ENCODE measurements around the gene SPOP.

SPOP gene

DNA sequence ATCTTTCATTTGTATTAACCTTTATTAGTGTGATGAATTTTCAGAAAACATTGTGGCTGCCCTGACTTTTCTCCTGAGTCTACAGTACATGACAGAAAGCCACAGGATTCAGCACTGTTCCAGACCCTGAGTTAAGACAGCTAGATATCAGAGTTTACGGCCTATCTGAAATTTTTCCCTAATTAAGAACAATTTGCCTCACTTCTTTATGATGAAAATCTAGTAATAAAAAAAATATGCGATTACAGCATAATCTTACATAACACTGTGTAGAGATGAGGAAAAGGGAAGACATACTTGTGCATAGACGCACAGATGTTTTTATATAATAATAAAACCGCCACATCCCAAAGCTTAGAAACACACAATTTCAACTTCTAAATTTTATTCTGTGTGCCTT lies 7.3 kb downstream of the SPOP start:
- no peak for TF ChIP-seq ZFX (IDR thresholded peaks at IDR 0.05; ENCODE audit: borderline replicate concordance)
- no peak for TF ChIP-seq CTCF (IDR thresholded peaks at IDR 0.05)
- no peak overlapping the region for H3K27ac ChIP-seq

GRCh38 chr17:49670002-49670401 lies 7.9 kb downstream of the SPOP start:
- no peak overlapping the region for H3K27ac ChIP-seq
- no peak for TF ChIP-seq CTCF (IDR thresholded peaks at IDR 0.05)
- no peak for TF ChIP-seq ZFX (IDR thresholded peaks at IDR 0.05; ENCODE audit: borderline replicate concordance)

GRCh38 chr17:49667854-49668253 lies 10.0 kb downstream of the SPOP start:
- no peak overlapping the region for H3K27ac ChIP-seq
- TF ChIP-seq CTCF (IDR thresholded peaks at IDR 0.05) (no peak), ZFX (IDR thresholded peaks at IDR 0.05; ENCODE audit: borderline replicate concordance) (no peak)

GRCh38 chr17:49664706-49665211 lies 13.1 kb downstream of the SPOP start:
- H3K27ac ChIP-seq = no peak overlapping the region
- no peak for TF ChIP-seq ZFX (IDR thresholded peaks at IDR 0.05; ENCODE audit: borderline replicate concordance)
- no peak for TF ChIP-seq CTCF (IDR thresholded peaks at IDR 0.05)

GRCh38 chr17:49659661-49660382 lies 18.1 kb downstream of the SPOP start:
- no peak for TF ChIP-seq CTCF (IDR thresholded peaks at IDR 0.05)
- no peak for TF ChIP-seq ZFX (IDR thresholded peaks at IDR 0.05; ENCODE audit: borderline replicate concordance)
- H3K27ac ChIP-seq = no peak overlapping the region

DNA sequence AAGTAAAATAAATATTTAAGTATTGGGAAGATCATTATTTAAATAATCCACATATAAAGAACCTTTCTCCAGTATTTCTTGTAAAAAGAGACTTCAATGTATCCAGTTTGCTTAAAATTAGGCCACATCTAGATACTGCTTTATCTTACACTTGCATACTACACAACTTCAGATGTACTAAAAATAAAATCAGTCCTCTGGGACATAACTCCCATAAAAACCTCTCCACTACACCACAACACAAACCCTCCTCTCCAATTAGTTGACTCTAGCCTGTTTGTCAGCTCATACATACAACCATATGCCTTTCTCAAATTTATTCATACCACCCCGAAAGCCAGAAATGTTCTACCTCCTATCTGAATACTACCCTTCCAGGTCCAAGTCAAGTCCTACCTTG lies 21.6 kb downstream of the SPOP start:
- H3K27ac ChIP-seq = no peak overlapping the region
- TF ChIP-seq ZFX (IDR thresholded peaks at IDR 0.05; ENCODE audit: borderline replicate concordance) (no peak), CTCF (IDR thresholded peaks at IDR 0.05) (no peak)

GRCh38 chr17:49647256-49647585 lies 30.7 kb downstream of the SPOP start:
- no peak for TF ChIP-seq CTCF (IDR thresholded peaks at IDR 0.05)
- no peak for TF ChIP-seq ZFX (IDR thresholded peaks at IDR 0.05; ENCODE audit: borderline replicate concordance)
- H3K27ac ChIP-seq = no peak overlapping the region
